HepG2 (cell line): ENCODE data around the gene ODC1. TPM values are rescaled to one million over a fixed set of nuclear protein-coding genes. Genes with fewer than 3 reads are reported as not detected.

Experiments used
- ATF4 ChIP-seq, 2 experiments: fragments of 450-650 bp in 1 of 2; sonication (generic) in 1 of 2; formaldehyde crosslinking; IDR thresholded peaks; 2 replicates each; pipeline versions ENCODE4 v1.5.0 to v1.8.0; 2020 to 2022; ENCODE audit warnings: mild to moderate bottlenecking in 1 of 2, missing genetic modification reagents in 1 of 2
- CSRNP2 ChIP-seq: sonication (generic); formaldehyde crosslinking; conservative IDR thresholded peaks from 2 replicates; pipeline ENCODE4 v1.8.0; 2022; ENCODE audit warnings: low read depth, missing genetic modification reagents
- DNMT3B ChIP-seq: conservative IDR thresholded peaks from 2 replicates; pipeline ENCODE4 v1.6.1; 2016; ENCODE audit warnings: missing biosample characterization, control low read depth
- HNRNPK ChIP-seq: fragments of 200-400 bp; formaldehyde crosslinking; IDR thresholded peaks from 2 replicates; pipeline ENCODE4 v1.6.1; 2018; ENCODE audit warnings: low read length, low read depth, moderate library complexity, mild to moderate bottlenecking; ENCODE audit not compliant: poor library complexity, severe bottlenecking
- IRF9 ChIP-seq: sonication (generic); formaldehyde crosslinking; IDR thresholded peaks from 2 replicates; pipeline ENCODE4 v1.8.0; 2022; ENCODE audit warnings: missing genetic modification reagents, mild to moderate bottlenecking, borderline replicate concordance
- JUNB ChIP-seq: sonication (generic); formaldehyde crosslinking; IDR thresholded peaks from 2 replicates; pipeline ENCODE4 v1.8.0; 2022; ENCODE audit warnings: missing genetic modification reagents, mild to moderate bottlenecking, borderline replicate concordance
- MEIS2 ChIP-seq: sonication (generic); formaldehyde crosslinking; IDR thresholded peaks from 2 replicates; pipeline ENCODE4 v1.9.0; 2021; ENCODE audit warnings: mild to moderate bottlenecking, missing genetic modification reagents
- MYC ChIP-seq: sonication (generic); formaldehyde crosslinking; IDR thresholded peaks from 2 replicates; pipeline ENCODE4 v1.9.0; 2021; ENCODE audit warnings: missing genetic modification reagents, borderline replicate concordance
- PHB2 ChIP-seq: fragments of 450-650 bp; IDR thresholded peaks from 2 replicates; pipeline ENCODE4 v1.6.1; 2018; ENCODE audit not compliant: partially characterized antibody
- SKI ChIP-seq: fragments of 450-650 bp; IDR thresholded peaks from one replicate; pipeline ENCODE4 v1.6.1; 2018; ENCODE audit warnings: mild to moderate bottlenecking; ENCODE audit not compliant: partially characterized antibody
- SMARCC2 ChIP-seq: fragments of 450-650 bp; IDR thresholded peaks from 2 replicates; pipeline ENCODE4 v1.6.1; 2017; ENCODE audit warnings: antibody characterized with exemption, mild to moderate bottlenecking
- THAP11 ChIP-seq: IDR thresholded peaks from 2 replicates; pipeline ENCODE4 v1.6.1; 2016; ENCODE audit warnings: missing biosample characterization, missing genetic modification reagents
- UBTF ChIP-seq: sonication (generic); formaldehyde crosslinking; IDR thresholded peaks from 2 replicates; pipeline ENCODE4 v1.4.0; 2020; ENCODE audit warnings: mild to moderate bottlenecking, missing genetic modification reagents
- XBP1 ChIP-seq: sonication (generic); formaldehyde crosslinking; IDR thresholded peaks from 2 replicates; pipeline ENCODE4 v1.5.0; 2020; ENCODE audit warnings: missing genetic modification reagents
- ZBTB2 ChIP-seq: sonication (generic); formaldehyde crosslinking; IDR thresholded peaks from 2 replicates; pipeline ENCODE4 v1.8.0; 2022; ENCODE audit warnings: low read depth, missing genetic modification reagents
- ZNF276 ChIP-seq: sonication (generic); formaldehyde crosslinking; IDR thresholded peaks from 2 replicates; pipeline ENCODE4 v1.4.0; 2020; ENCODE audit warnings: mild to moderate bottlenecking, low read depth, missing genetic modification reagents
- ZNF317 ChIP-seq: sonication (generic); formaldehyde crosslinking; IDR thresholded peaks from 2 replicates; pipeline ENCODE4 v1.5.0; 2020; ENCODE audit warnings: mild to moderate bottlenecking, missing genetic modification reagents
- ZNF644 ChIP-seq: IDR thresholded peaks from 2 replicates; pipeline ENCODE4 v1.6.1; 2016; ENCODE audit warnings: low read depth
- ZNF674 ChIP-seq: sonication (generic); formaldehyde crosslinking; IDR thresholded peaks from 2 replicates; pipeline ENCODE4 v1.5.0; 2020; ENCODE audit warnings: low read depth, mild to moderate bottlenecking, missing genetic modification reagents
- ZNF780A ChIP-seq: sonication (generic); formaldehyde crosslinking; IDR thresholded peaks from 2 replicates; pipeline ENCODE4 v1.8.0; 2022; ENCODE audit warnings: mild to moderate bottlenecking, missing genetic modification reagents, moderate library complexity
- polyA plus RNA-seq, 8 experiments: library from polyadenylated mRNA; depleted of rRNA in 3 of 8; stranded (reverse) in 7 of 8; unstranded in 1 of 8; fragments of >200 nt; fragmentation: Illumina TruSeq in 4 of 8; extraction: Trizol in 4 of 8; gene quantifications; 2 replicates each; pipeline versions ENCODE4 v1.2.1 to v1.2.3, GENCODE V29; 2011 to 2016; ENCODE audit warnings: low read depth in 4 of 8, missing spikeins in 1 of 8, mixed read lengths in 1 of 8; ENCODE audit not compliant: insufficient read depth in 1 of 8
- total RNA-seq, 5 experiments: library from RNA; depleted of rRNA; stranded (reverse); fragments of >200 nt; fragmentation: Illumina TruSeq; extraction: Trizol; gene quantifications; 2 replicates each; pipeline ENCODE4 v1.2.3, GENCODE V29; 2016; ENCODE audit warnings: low read depth in 1 of 5

Gene ODC1
- total and polyA plus RNA-seq, 2 of the 13 experiments (the other 11 are each of a cell fraction or from before 2014, with no cell fraction given): 142 to 371 TPM

GRCh38 chr2:10447895-10448575 is at the start of gene ODC1 (continued):
- TF ChIP-seq CSRNP2 (CRISPR knock-in tag) (peak; percentile 79; the same call in 1 of the 2 replicates), ZNF317 (0 out of 2 replicates have a peak, but pooled peaks have one; percentile 44), MEIS2 (peak; percentile 98), DNMT3B (CRISPR knock-in tag) (no peak), SKI (peak; percentile 86), ZNF674 (CRISPR knock-in tag) (peak; percentile 23; the same call in 1 of the 2 replicates), MYC (CRISPR knock-in tag) (peak; percentile 95), ZBTB2 (CRISPR knock-in tag) (peak; percentile 85), UBTF (CRISPR knock-in tag) (peak; percentile 85; the same call in 1 of the 2 replicates), PHB2 (no peak), IRF9 (CRISPR knock-in tag) (peak; percentile 95), SMARCC2 (no peak), XBP1 (CRISPR knock-in tag) (no peak), ZNF644 (CRISPR knock-in tag) (no peak), THAP11 (CRISPR knock-in tag) (peak; percentile 56; the same call in 1 of the 2 replicates), ZNF780A (CRISPR knock-in tag) (no peak), HNRNPK (no peak), JUNB (peak; percentile 59), ZNF276 (peak; percentile 98), ATF4 (CRISPR knock-in tag; IDR thresholded peaks at IDR 0.05) (peak in 1 of 2 experiments; percentile 63; a peak in 1 of 4 replicates)
